Fibroblast of the aortic adventitia (primary cell): ENCODE data around the gene SGCA. TPM values are rescaled to one million over a fixed set of nuclear protein-coding genes. Genes with fewer than 3 reads are reported as not detected.

Experiments used
- DNase-seq: peaks from one replicate; pipeline ENCODE4 v3.0.0-alpha.2; 2010; ENCODE audit warnings: low read depth
- H3K4me3 ChIP-seq: 2 replicates; pipeline ENCODE4 v1.5.1; 2011; ENCODE audit warnings: low read depth, mild to moderate bottlenecking, control low read depth, low read length, moderate library complexity
- total RNA-seq: library from RNA; depleted of rRNA; stranded (reverse); fragments of >200 nt; gene quantifications from 2 replicates; pipeline ENCODE4 v1.2.3, GENCODE V29; 2012; ENCODE audit warnings: low replicate concordance
- TF ChIP-seq, protein P1 (sequence below): IDR thresholded peaks from 2 replicates; pipeline ENCODE4 v1.5.1; 2011; ENCODE audit warnings: mild to moderate bottlenecking, low read length, control low read depth, inconsistent platforms; ENCODE audit not compliant: insufficient read depth

SGCA gene
- total RNA-seq, 1 donor = 0.90 TPM

DNA sequence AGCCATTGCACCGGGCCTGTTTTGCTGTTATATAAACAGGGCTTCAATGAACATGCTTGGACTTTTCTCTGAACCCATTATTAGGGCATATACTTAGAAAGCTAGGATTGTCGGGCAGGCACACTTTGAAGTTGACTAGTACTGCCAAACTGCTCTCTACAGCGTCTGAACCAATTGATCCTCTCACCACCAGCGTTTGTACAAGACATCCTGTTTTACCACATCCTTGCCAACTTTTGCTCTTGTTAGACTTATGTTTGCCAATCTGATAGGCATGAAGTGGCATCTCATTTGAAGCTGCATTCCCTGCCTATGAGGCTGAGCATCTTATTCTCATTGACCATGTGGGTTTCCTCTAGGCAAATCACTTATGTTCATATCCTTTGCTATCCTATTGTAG is 7.9 kb upstream of the SGCA start:
- no peak overlapping the region for H3K4me3 ChIP-seq
- TF ChIP-seq, protein P1, sequence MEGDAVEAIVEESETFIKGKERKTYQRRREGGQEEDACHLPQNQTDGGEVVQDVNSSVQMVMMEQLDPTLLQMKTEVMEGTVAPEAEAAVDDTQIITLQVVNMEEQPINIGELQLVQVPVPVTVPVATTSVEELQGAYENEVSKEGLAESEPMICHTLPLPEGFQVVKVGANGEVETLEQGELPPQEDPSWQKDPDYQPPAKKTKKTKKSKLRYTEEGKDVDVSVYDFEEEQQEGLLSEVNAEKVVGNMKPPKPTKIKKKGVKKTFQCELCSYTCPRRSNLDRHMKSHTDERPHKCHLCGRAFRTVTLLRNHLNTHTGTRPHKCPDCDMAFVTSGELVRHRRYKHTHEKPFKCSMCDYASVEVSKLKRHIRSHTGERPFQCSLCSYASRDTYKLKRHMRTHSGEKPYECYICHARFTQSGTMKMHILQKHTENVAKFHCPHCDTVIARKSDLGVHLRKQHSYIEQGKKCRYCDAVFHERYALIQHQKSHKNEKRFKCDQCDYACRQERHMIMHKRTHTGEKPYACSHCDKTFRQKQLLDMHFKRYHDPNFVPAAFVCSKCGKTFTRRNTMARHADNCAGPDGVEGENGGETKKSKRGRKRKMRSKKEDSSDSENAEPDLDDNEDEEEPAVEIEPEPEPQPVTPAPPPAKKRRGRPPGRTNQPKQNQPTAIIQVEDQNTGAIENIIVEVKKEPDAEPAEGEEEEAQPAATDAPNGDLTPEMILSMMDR = no peak
- DNase-seq = no peak

DNA sequence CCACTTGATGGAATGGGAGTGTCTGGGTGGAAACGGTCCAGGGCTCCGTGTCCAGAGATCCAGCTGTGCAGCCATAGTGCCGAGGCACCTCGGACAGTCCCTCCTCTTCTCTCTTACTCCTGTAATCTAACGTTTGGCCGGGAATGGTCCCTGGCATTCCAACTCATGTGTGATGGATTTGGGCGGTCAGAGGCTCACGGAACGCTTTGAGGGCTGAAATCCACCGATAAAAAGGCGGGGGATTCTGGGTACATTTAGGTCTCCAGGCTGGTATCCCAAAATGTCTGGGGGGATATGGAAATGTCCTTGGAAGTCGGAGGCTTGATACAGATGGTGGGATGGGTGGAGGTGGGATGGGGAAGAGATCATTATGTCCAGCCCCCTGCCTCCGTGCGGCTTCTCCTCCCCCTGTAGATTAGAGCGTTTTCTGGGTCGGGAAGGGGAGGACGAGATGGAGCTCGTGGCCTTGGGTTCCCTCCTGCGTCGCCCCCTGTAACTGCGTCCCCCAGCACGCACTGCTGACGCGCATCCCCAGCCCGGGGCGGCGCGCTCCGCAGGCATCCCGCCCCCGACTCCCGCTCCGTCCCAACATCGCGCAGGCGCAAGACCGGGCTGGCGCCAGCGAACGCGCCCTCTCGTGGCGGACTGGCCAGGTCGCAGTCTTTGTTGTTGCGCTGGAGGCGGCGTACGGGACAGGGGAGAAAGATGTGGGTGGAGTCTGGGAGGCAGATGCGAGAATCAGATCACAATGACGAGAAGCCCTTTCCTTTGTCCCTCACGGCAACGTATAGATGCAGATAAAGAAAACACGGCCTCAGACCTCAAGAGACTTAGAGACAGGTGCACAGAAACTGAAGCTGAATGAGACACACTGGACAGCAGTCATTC is 4.5 kb upstream of the SGCA start:
- TF ChIP-seq, protein P1 = peak; percentile 90
- peak; percentile 88 for DNase-seq

DNA sequence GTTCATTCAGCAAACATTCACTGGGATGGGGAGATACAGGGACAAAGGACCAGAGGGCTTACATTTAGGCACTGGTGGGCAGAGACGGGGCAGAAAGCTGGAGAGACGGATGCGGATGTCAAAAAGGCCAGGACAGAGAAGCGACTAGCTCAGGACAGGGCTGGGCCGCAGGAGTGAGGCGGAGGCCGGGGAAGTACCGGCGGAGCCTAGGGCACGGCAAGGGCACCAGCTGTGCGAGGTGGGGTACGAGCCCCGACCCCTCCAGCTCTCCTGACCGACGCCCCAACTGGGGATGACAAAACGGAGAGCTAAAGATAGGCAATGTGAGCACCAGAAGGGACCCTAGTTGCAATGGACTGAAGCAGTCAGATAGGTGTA is 3.9 kb upstream of the SGCA start:
- H3K4me3 ChIP-seq = no peak overlapping the region
- no peak for DNase-seq
- TF ChIP-seq, protein P1 = no peak

More for the DNA sequence above, 4.5 kb upstream of the SGCA start:
- H3K4me3 ChIP-seq = peak overlapping the region; percentile 73

DNA sequence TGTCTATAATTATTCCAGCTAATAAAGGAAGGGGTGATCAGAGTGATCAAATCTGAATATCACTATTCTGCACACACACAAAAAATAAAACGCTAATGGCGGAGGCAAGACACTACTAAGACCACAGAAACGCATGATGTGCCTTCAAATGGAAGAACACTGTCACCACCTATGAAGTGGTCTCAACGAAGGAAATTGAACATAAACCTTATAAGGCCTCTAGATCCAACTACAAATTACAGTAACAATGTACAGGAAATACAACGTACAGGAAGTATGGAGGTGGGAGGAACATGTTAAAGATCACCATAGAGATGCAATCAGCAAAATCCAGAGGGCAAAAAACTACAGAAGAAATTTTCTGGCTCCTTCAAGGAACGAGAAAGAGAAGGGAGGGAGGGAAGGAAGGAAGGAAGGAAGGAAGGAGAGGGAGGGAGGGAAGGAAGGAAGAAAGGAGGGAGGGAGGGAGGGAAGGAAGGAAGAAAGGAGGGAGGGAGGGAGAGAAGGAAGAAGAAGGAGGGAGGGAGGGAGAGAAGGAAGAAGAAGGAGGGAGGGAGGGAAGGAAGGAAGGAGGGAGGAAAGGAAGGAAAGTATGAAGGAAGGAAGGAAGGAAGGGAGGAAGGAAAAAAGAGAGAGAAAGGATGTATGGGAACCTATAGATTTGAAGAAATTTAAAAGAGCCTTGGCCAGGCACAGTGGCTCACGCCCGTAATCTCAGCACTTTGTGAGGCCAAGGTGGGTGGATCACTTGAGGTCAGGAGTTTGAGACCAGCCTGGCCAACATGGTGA is 3.1 kb upstream of the SGCA start:
- H3K4me3 ChIP-seq = no peak overlapping the region
- no peak for DNase-seq
- TF ChIP-seq, protein P1 = no peak

DNA sequence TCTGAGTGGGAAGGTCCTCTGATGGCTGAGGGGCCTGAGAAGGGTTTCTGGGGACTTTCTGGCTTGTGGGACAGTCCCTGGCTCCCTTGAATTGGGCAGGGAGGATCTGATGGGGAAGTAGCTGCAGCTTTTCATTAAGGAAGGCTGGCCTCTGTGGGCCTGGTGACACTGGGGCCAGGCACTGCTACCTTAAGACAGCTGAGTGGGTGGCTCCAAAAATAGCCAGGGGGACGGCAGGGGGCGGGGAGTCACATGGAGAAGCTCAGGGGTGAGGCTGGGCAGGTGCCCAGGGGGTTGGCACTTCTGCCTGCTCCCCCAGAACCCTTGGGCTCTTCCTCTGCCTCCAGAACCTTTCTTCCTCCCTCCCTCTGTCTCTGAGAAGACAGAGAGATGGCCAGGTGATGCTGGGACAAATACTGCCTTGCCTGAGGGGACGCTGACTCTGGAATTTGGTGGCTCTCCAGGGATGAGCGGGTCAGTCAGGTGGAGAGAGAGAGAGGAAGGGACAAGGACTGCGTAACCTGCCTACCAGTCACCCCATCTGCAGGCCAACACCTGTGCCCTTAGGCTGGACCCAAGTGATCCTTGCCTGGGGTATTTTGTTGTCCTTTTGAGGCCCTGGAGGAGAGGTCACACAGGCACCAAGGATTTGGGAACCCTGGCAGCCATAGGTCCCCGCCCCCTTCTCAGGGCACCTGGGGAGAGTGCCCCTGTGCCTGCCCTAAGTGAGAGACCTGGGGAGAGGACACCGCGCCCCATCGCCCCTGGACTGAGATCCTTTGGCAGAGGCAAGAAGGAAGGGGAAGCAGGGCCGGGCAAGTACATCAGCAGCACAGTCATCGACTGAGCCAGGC is 1.7 kb upstream of the SGCA start:
- TF ChIP-seq, protein P1 = no peak
- no peak for DNase-seq
- no peak overlapping the region for H3K4me3 ChIP-seq

DNA sequence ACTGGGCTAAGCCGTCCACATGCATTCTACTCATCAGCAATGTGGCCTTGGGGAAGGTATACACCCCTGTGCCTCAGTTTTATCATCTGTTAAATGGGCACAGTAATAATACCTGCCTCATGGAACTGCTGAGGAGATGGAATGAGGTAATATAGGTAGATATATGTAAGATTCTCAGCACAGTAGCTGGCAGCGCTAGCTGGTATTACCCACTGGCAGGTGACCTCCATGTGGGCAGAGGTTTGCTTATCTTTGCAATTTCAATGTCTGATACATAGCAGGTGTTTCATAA is 1.2 kb upstream of the SGCA start:
- DNase-seq = no peak
- TF ChIP-seq, protein P1 = no peak
- no peak overlapping the region for H3K4me3 ChIP-seq
